NB4 (cell line): ENCODE measurements around the gene SLBP.

Experiments used
- MAX ChIP-seq: IDR thresholded peaks from 2 replicates; pipeline ENCODE4 v1.6.1; 2011; ENCODE audit warnings: low read depth, low read length
- MYC ChIP-seq: IDR thresholded peaks from 2 replicates; pipeline ENCODE4 v1.6.1; 2011; ENCODE audit warnings: low read depth, low read length
- POLR2A ChIP-seq: IDR thresholded peaks from 2 replicates; pipeline ENCODE4 v1.6.1; 2011; ENCODE audit warnings: mild to moderate bottlenecking; ENCODE audit not compliant: insufficient read length; ENCODE audit errors: extremely low read depth
- TF ChIP-seq, protein P1 (sequence below): IDR thresholded peaks from one replicate; pipeline ENCODE4 v1.5.1; 2012; ENCODE audit warnings: low read depth, low read length

- TF ChIP-seq, protein P1, sequence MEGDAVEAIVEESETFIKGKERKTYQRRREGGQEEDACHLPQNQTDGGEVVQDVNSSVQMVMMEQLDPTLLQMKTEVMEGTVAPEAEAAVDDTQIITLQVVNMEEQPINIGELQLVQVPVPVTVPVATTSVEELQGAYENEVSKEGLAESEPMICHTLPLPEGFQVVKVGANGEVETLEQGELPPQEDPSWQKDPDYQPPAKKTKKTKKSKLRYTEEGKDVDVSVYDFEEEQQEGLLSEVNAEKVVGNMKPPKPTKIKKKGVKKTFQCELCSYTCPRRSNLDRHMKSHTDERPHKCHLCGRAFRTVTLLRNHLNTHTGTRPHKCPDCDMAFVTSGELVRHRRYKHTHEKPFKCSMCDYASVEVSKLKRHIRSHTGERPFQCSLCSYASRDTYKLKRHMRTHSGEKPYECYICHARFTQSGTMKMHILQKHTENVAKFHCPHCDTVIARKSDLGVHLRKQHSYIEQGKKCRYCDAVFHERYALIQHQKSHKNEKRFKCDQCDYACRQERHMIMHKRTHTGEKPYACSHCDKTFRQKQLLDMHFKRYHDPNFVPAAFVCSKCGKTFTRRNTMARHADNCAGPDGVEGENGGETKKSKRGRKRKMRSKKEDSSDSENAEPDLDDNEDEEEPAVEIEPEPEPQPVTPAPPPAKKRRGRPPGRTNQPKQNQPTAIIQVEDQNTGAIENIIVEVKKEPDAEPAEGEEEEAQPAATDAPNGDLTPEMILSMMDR = no peak
- TF ChIP-seq POLR2A (no peak), MAX (no peak), MYC (no peak)
Measured at GRCh38 chr4:1668488-1668840, 43.7 kb downstream of the SLBP start.
